Right lobe of liver (tissue), 4 donors: ENCODE results near the gene IRAK1.

ENCODE experiments used
- CTCF ChIP-seq, 4 donors: fragments of 200-600 bp in 3 of 4; fragments of 450-650 bp in 1 of 4; IDR thresholded peaks; one replicate each; pipeline versions ENCODE4 v1.5.1 to v1.8.0; 2016 to 2022; ENCODE audit warnings: antibody characterized with exemption in 4 of 4, mild to moderate bottlenecking in 2 of 4
- POLR2A ChIP-seq: fragments of 450-650 bp; IDR thresholded peaks from one replicate; pipeline ENCODE4 v1.6.1; 2017; ENCODE audit warnings: antibody characterized with exemption, mild to moderate bottlenecking
- donor health status: DM: no; HTN: no; CAD: no.
- donor health status: DM: no; HTN: no; CAD: no.
- donor health status: DM: no; HTN: yes; CAD: no.

GRCh38 chrX:153988493-153988892 lies 31.2 kb downstream of the IRAK1 start:
- TF ChIP-seq CTCF (IDR thresholded peaks at IDR 0.05) (no peak), POLR2A (no peak)
